ENCODE measurements around the gene ADISSP. TPM values are rescaled to one million over a fixed set of nuclear protein-coding genes. Genes with fewer than 3 reads are reported as not detected.

ADISSP gene
- total RNA-seq, 1 donor from 2014 or later: 64.6 TPM

GRCh38 chr20:3720626-3721025 is 46.9 kb downstream of the ADISSP start:
- Mint-ChIP-seq H3K9me3 (no peaks in the 10 kb centered on the region), H3K27ac (no peak overlapping the region), H3K27me3 (ENCODE audit: insufficient read depth) (peaks cover 12% of the 10 kb centered on the region), H3K36me3 (ENCODE audit: low read depth) (no peaks in the 10 kb centered on the region), H3K4me3 (no peak overlapping the region), H3K4me1 (ENCODE audit: low read depth) (peaks cover 12% of the 10 kb centered on the region)
- DNase-seq (ENCODE audit: low spot score): no peak
- intact Hi-C loops (cut with micrococcal nuclease): no loop called here

GRCh38 chr20:3720068-3720467 is 47.5 kb downstream of the ADISSP start:
- Mint-ChIP-seq H3K9me3 (no peaks in the 10 kb centered on the region), H3K27me3 (ENCODE audit: insufficient read depth) (peaks cover 12% of the 10 kb centered on the region), H3K4me3 (no peak overlapping the region), H3K4me1 (ENCODE audit: low read depth) (peaks cover 12% of the 10 kb centered on the region), H3K36me3 (ENCODE audit: low read depth) (no peaks in the 10 kb centered on the region), H3K27ac (no peak overlapping the region)
- no peak for DNase-seq (ENCODE audit: low spot score)
- intact Hi-C loops (cut with micrococcal nuclease): no loop called here

- H3K4me1 Mint-ChIP-seq (ENCODE audit: low read depth): peaks cover 12% of the 10 kb centered on the region
- H3K9me3 Mint-ChIP-seq: no peaks in the 10 kb centered on the region
- no peak overlapping the region for H3K4me3 Mint-ChIP-seq
- no peak overlapping the region for H3K27ac Mint-ChIP-seq
- H3K27me3 Mint-ChIP-seq (ENCODE audit: insufficient read depth): peaks cover 14% of the 10 kb centered on the region
- H3K36me3 Mint-ChIP-seq (ENCODE audit: low read depth): no peaks in the 10 kb centered on the region
- intact Hi-C loops (cut with micrococcal nuclease): no loop called here
- DNase-seq (ENCODE audit: low spot score): no peak
These were observed 48.5 kb downstream of the ADISSP start for GRCh38 chr20:3719046-3719445.

GRCh38 chr20:3716195-3716834 is 51.2 kb downstream of the ADISSP start:
- H3K27me3 Mint-ChIP-seq (ENCODE audit: insufficient read depth): peaks cover 14% of the 10 kb centered on the region
- intact Hi-C loops (cut with micrococcal nuclease): no loop called here
- no peaks in the 10 kb centered on the region for H3K9me3 Mint-ChIP-seq
- peaks cover 12% of the 10 kb centered on the region for H3K4me1 Mint-ChIP-seq (ENCODE audit: low read depth)
- H3K36me3 Mint-ChIP-seq (ENCODE audit: low read depth): no peaks in the 10 kb centered on the region
- DNase-seq (ENCODE audit: low spot score): no peak
- H3K4me3 Mint-ChIP-seq: no peak overlapping the region
- H3K27ac Mint-ChIP-seq: no peak overlapping the region

GRCh38 chr20:3714092-3714491 is 53.5 kb downstream of the ADISSP start:
- Mint-ChIP-seq H3K27me3 (ENCODE audit: insufficient read depth) (peaks cover 10% of the 10 kb centered on the region), H3K36me3 (ENCODE audit: low read depth) (no peaks in the 10 kb centered on the region), H3K27ac (no peak overlapping the region), H3K9me3 (no peaks in the 10 kb centered on the region), H3K4me3 (no peak overlapping the region), H3K4me1 (ENCODE audit: low read depth) (no peaks in the 10 kb centered on the region)
- intact Hi-C loops (cut with micrococcal nuclease): no loop called here
- DNase-seq (ENCODE audit: low spot score): no peak

- Mint-ChIP-seq H3K27ac (no peak within 1 kb of the TSS), H3K36me3 (ENCODE audit: low read depth) (no peaks in the 10 kb centered on the region), H3K4me1 (ENCODE audit: low read depth) (no peaks in the 10 kb centered on the region), H3K27me3 (ENCODE audit: insufficient read depth) (peaks cover 12% of the 10 kb centered on the region), H3K9me3 (no peaks in the 10 kb centered on the region), H3K4me3 (no peak within 1 kb of the TSS)
- intact Hi-C loops (cut with micrococcal nuclease): no loop called here
- no peak for DNase-seq (ENCODE audit: low spot score)
These were observed 55.2 kb downstream of the ADISSP start, which contains the start of gene SIGLEC1 for GRCh38 chr20:3712279-3712873. Gene SIGLEC1, minus strand, starts transcription at chr20:3712600. Its CDS starts 5,472 bp downstream, at chr20:3707128.

- H3K27me3 Mint-ChIP-seq (ENCODE audit: insufficient read depth): peaks cover 12% of the 10 kb centered on the region
- H3K9me3 Mint-ChIP-seq: no peaks in the 10 kb centered on the region
- no peak overlapping the region for H3K27ac Mint-ChIP-seq
- no peak for DNase-seq (ENCODE audit: low spot score)
- intact Hi-C loops (cut with micrococcal nuclease): loop anchor here (1.0 kb wide), 1 partner anchor 35 kb away; no protein-coding TSS in a partner anchor
- H3K4me3 Mint-ChIP-seq: no peak overlapping the region
- H3K4me1 Mint-ChIP-seq (ENCODE audit: low read depth): no peaks in the 10 kb centered on the region
- no peaks in the 10 kb centered on the region for H3K36me3 Mint-ChIP-seq (ENCODE audit: low read depth)
These were observed 56.0 kb downstream of the ADISSP start for GRCh38 chr20:3711484-3711941.

- Mint-ChIP-seq H3K4me1 (ENCODE audit: low read depth) (no peaks in the 10 kb centered on the region), H3K27me3 (ENCODE audit: insufficient read depth) (peaks cover 10% of the 10 kb centered on the region), H3K27ac (no peak overlapping the region), H3K9me3 (no peaks in the 10 kb centered on the region), H3K4me3 (no peak overlapping the region), H3K36me3 (ENCODE audit: low read depth) (no peaks in the 10 kb centered on the region)
- DNase-seq (ENCODE audit: low spot score): peak; percentile 50
- intact Hi-C loops (cut with micrococcal nuclease): loop anchor here (1.0 kb wide), 2 partner anchors 35 to 148 kb away; no protein-coding TSS in a partner anchor
These were observed 56.7 kb downstream of the ADISSP start for GRCh38 chr20:3710703-3711483.

GRCh38 chr20:3710011-3710466 is 57.5 kb downstream of the ADISSP start:
- H3K27me3 Mint-ChIP-seq (ENCODE audit: insufficient read depth): peaks cover 10% of the 10 kb centered on the region
- intact Hi-C loops (cut with micrococcal nuclease): loop anchor here (1.0 kb wide), 1 partner anchor 147 kb away; no protein-coding TSS in a partner anchor

GRCh38 chr20:3707508-3707899 is 60.0 kb downstream of the ADISSP start:
- intact Hi-C loops (cut with micrococcal nuclease): no loop called here
- H3K36me3 Mint-ChIP-seq (ENCODE audit: low read depth): no peaks in the 10 kb centered on the region
- no peak for DNase-seq (ENCODE audit: low spot score)
- H3K27ac Mint-ChIP-seq: no peak overlapping the region
- no peak overlapping the region for H3K4me3 Mint-ChIP-seq
- H3K27me3 Mint-ChIP-seq (ENCODE audit: insufficient read depth): peaks cover 5% of the 10 kb centered on the region
- no peaks in the 10 kb centered on the region for H3K4me1 Mint-ChIP-seq (ENCODE audit: low read depth)
- no peaks in the 10 kb centered on the region for H3K9me3 Mint-ChIP-seq

More at GRCh38 chr20:3710011-3710466, 57.5 kb downstream of the ADISSP start:
- no peaks in the 10 kb centered on the region for H3K36me3 Mint-ChIP-seq (ENCODE audit: low read depth)
- no peak for DNase-seq (ENCODE audit: low spot score)
- H3K9me3 Mint-ChIP-seq: no peaks in the 10 kb centered on the region
- no peaks in the 10 kb centered on the region for H3K4me1 Mint-ChIP-seq (ENCODE audit: low read depth)
- no peak overlapping the region for H3K4me3 Mint-ChIP-seq
- no peak overlapping the region for H3K27ac Mint-ChIP-seq

- intact Hi-C loops (cut with micrococcal nuclease): no loop called here
- H3K4me3 Mint-ChIP-seq: no peak overlapping the region
- peaks cover 4% of the 10 kb centered on the region for H3K27me3 Mint-ChIP-seq (ENCODE audit: insufficient read depth)
- H3K9me3 Mint-ChIP-seq: no peaks in the 10 kb centered on the region
- no peak overlapping the region for H3K27ac Mint-ChIP-seq
- no peak for DNase-seq (ENCODE audit: low spot score)
- no peaks in the 10 kb centered on the region for H3K36me3 Mint-ChIP-seq (ENCODE audit: low read depth)
- no peaks in the 10 kb centered on the region for H3K4me1 Mint-ChIP-seq (ENCODE audit: low read depth)
These were observed 60.6 kb downstream of the ADISSP start for GRCh38 chr20:3706774-3707507.

- Mint-ChIP-seq H3K27me3 (ENCODE audit: insufficient read depth) (peaks cover 2% of the 10 kb centered on the region), H3K4me3 (no peak overlapping the region), H3K27ac (no peak overlapping the region)
These were observed 61.4 kb downstream of the ADISSP start for GRCh38 chr20:3705970-3706739.

More at GRCh38 chr20:3705970-3706739, 61.4 kb downstream of the ADISSP start:
- intact Hi-C loops (cut with micrococcal nuclease): no loop called here
- H3K36me3 Mint-ChIP-seq (ENCODE audit: low read depth): no peaks in the 10 kb centered on the region
- no peak for DNase-seq (ENCODE audit: low spot score)
- H3K4me1 Mint-ChIP-seq (ENCODE audit: low read depth): no peaks in the 10 kb centered on the region
- H3K9me3 Mint-ChIP-seq: no peaks in the 10 kb centered on the region

Measured in activated T-helper 1 cell treated with anti-CD3 and anti-CD28 coated beads, Interleukin-12 subunit alpha, Interleukin-12 subunit beta, Interleukin-2, Interleukin-4 antibody, amounts not matched to agents 30 ng/mL and 10 ng/mL and 1 ng/mL, durations not matched to agents 14 hours and 24 hours and 36 hours (primary cell).